ENCODE results near the gene PEX12. TPM values are rescaled to one million over a fixed set of nuclear protein-coding genes. Genes with fewer than 3 reads are reported as not detected.

Gene PEX12
- total and polyA plus RNA-seq, 9 of the 15 experiments (the other 6 are each of a cell fraction or from before 2014, with no cell fraction given) = 4.0 to 12.4 (median 6.4) TPM

DNA sequence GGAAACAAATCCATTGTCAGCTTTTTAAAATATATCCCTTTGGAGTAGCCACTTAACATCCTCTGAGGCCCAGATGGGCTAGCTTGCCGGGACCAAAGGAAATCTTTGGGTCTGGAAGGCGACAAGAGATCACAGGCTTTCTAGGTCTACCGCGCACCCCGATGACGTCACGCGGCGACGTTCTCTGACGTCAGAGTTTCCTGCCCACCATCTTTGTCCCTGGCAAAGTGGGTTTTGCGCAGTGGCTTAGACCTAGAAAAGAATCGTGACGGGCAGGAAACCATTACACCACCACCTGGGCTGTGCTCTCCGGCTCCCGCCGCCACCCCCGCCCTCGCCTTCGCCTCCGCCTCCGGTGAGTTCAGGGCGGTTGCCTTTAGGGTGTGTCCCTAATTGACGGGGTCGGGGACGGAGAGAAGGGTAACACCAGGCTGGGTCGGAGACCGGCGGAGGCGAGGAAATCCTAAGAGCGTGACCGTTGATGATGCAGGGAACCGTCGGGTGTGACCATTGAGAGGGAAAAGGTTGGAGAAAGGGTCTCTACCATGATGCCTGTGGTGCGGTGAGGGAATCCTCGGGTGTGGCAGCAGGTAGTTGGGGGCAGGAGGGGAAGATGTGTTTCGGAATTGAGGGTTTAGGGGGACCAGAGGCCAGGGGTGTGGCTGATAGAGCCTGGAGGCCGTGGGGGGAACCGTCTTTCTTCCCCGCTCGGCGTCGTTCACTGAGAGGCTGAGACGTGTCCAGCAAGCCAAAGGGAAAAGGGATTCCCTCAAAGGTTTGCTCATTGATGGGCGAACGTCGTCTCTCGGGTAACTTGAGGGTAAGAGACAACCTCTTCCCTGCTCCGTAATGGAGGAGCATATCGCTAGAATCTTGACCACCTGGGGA is 8.9 kb upstream of the PEX12 start, which contains the start of gene AP2B1 (continued):
- peak; percentile 82 for TF ChIP-seq ELF1 (tag; IDR thresholded peaks at IDR 0.05)
- TF ChIP-seq ZC3H4 (CRISPR knock-in tag; IDR thresholded peaks at IDR 0.05; ENCODE audit: borderline replicate concordance) = no peak
- TF ChIP-seq POLR2AphosphoS5 (IDR thresholded peaks at IDR 0.05; ENCODE audit: control insufficient read depth, insufficient read depth, low read depth, low read length) = peak; percentile 85
- TF ChIP-seq TRIM24 (IDR thresholded peaks at IDR 0.05) = peak in 1 of 2 experiments; percentile 86; a peak in 2 of 4 replicates
- TF ChIP-seq SIX5 (IDR thresholded peaks at IDR 0.05; ENCODE audit: borderline replicate concordance in 1 of 2, insufficient read depth in 1 of 2, low read depth in 1 of 2, low read length in 2 of 2) = peak; percentile 86 to 89
- TF ChIP-seq RB1 (IDR thresholded peaks at IDR 0.05; ENCODE audit: low read depth) = peak; percentile 74
- TF ChIP-seq FOXK2 (conservative IDR thresholded peaks at IDR 0.05 in 1 of 2, IDR thresholded peaks at IDR 0.05 in 1 of 2; ENCODE audit: low read depth in 2 of 2) = peak; percentile 68 to 88
- TF ChIP-seq, protein P1, sequence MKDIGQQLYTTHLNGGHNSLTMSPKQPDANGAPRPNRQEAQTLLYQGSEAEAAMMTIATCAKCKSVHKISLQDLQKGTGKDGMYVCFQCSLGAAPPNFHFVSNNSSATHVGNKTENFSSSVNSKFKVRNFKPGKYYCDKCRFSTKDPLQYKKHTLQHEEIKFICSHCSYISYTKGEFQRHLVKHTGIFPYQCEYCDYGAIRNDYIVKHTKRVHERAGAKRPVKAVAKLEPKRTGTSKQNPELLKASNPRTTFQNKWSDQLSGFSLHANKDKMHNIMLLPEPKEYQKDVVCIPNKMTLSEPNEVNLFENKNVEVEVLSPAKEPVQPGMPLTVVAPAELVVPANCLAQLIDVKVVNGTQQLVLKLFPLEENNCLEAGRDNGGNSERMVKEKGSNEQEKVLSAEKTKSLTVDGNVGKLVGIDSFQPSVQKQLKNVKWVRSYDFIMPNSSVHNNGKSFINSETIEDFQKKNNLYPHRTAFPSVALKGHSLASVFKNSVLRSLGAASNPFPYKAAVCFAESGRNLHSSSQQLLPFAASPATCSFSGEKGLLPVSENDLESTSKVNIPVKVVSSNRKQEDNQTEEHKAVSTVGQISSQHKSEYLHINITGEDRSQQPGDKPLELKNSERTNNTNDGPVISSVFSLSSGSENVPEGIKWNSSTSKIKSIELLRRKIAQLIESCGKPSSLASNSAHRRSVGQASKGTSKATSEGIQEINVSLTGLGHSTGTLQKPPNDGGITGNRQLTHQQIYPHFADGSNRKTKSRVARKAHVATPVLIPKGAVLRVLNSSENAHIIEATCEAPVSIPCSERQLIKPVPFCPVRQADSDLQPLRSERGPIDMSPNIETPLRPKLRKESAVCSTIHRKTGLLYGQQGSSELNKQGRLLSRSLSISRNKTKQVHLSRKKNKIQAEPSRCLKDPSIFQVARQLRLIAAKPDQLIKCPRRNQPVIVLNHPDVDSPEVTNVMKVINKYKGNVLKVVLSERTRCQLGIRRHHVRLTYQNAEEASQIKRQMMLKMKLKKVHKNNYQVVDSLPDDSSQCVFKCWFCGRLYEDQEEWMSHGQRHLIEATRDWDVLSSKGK (CRISPR knock-in tag; IDR thresholded peaks at IDR 0.05) = no peak
- peak; percentile 95 for TF ChIP-seq EP400 (IDR thresholded peaks at IDR 0.05)
- peak; percentile 84 for TF ChIP-seq PKNOX1 (IDR thresholded peaks at IDR 0.05)
- peak; percentile 92 for TF ChIP-seq MTA3 (IDR thresholded peaks at IDR 0.05; ENCODE audit: borderline replicate concordance)
- TF ChIP-seq SUPT5H (IDR thresholded peaks at IDR 0.05) = peak; percentile 93
- no peak for TF ChIP-seq KDM2B (CRISPR knock-in tag; IDR thresholded peaks at IDR 0.05)
- peak; percentile 48; the same call in 1 of the 2 replicates for TF ChIP-seq ZNF311 (CRISPR knock-in tag; IDR thresholded peaks at IDR 0.05)
- TF ChIP-seq, protein P2, sequence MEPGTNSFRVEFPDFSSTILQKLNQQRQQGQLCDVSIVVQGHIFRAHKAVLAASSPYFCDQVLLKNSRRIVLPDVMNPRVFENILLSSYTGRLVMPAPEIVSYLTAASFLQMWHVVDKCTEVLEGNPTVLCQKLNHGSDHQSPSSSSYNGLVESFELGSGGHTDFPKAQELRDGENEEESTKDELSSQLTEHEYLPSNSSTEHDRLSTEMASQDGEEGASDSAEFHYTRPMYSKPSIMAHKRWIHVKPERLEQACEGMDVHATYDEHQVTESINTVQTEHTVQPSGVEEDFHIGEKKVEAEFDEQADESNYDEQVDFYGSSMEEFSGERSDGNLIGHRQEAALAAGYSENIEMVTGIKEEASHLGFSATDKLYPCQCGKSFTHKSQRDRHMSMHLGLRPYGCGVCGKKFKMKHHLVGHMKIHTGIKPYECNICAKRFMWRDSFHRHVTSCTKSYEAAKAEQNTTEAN (CRISPR knock-in tag; IDR thresholded peaks at IDR 0.05) = 0 out of 2 replicates have a peak, but pooled peaks have one; percentile 59

Data from K562 (cell line).